PC-3 (cell line): Measurements from ENCODE around the gene KCTD5.

Experiments used
- CTCF ChIP-seq: fragments of 300-600 bp; sonication (generic); conservative IDR thresholded peaks from 2 replicates; pipeline ENCODE4 v1.5.1; 2017; ENCODE audit warnings: antibody characterized with exemption, low read depth, mild to moderate bottlenecking, low read length
- EZH2 ChIP-seq: fragments of 300-600 bp; sonication (generic); IDR thresholded peaks from one replicate; pipeline ENCODE4 v1.6.1; 2017; ENCODE audit warnings: antibody characterized with exemption, mild to moderate bottlenecking, low read length; ENCODE audit not compliant: unreplicated experiment

- TF ChIP-seq EZH2 (no peak), CTCF (no peak)
These were observed at the start of gene KCTD5 for GRCh38 chr16:2682209-2683021.
